ENCODE data around the gene MORN1.

The MORN1 gene

DNA sequence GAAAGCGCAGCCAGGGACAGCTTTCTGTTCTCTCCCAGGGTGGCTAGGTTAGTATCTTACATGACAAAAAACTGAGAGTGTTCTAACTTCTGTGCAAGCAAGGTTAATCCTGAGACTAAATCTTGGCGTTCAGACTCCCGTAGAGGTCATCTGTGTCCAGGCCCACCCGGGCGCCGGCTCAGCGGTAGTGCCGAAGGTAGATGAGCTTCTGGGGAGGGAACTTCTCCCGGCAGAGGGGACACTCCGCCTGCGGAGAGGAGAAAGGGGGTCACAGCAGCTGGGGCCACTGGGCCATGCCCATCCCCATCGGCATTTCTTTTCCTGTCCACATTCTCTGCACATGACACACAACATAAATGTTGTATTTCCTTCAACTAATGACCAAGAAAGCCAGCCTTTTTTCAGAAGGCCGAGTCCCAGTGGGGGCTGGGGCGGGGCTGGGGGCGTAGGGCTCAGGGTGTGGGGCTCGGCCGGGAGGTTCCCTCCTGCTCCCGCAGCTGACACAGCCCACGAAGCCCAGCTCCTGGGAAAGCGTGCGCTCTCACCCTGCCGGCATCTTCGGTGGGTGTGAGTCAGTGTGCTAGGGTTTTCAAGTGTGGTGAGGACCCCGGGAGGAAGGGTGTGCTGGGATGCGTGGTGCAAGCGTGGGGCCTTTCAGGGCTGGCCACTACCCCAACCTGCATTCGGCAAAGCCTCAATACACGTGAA lies 14.4 kb upstream of the MORN1 start:
- TF ChIP-seq, protein P1, sequence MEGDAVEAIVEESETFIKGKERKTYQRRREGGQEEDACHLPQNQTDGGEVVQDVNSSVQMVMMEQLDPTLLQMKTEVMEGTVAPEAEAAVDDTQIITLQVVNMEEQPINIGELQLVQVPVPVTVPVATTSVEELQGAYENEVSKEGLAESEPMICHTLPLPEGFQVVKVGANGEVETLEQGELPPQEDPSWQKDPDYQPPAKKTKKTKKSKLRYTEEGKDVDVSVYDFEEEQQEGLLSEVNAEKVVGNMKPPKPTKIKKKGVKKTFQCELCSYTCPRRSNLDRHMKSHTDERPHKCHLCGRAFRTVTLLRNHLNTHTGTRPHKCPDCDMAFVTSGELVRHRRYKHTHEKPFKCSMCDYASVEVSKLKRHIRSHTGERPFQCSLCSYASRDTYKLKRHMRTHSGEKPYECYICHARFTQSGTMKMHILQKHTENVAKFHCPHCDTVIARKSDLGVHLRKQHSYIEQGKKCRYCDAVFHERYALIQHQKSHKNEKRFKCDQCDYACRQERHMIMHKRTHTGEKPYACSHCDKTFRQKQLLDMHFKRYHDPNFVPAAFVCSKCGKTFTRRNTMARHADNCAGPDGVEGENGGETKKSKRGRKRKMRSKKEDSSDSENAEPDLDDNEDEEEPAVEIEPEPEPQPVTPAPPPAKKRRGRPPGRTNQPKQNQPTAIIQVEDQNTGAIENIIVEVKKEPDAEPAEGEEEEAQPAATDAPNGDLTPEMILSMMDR (conservative IDR thresholded peaks at IDR 0.05; ENCODE audit: low read depth, low read length): no peak
- DNase-seq (ENCODE audit: low read depth): no peak
- H3K4me3 ChIP-seq (ENCODE audit: low read length): no peak overlapping the region

DNA sequence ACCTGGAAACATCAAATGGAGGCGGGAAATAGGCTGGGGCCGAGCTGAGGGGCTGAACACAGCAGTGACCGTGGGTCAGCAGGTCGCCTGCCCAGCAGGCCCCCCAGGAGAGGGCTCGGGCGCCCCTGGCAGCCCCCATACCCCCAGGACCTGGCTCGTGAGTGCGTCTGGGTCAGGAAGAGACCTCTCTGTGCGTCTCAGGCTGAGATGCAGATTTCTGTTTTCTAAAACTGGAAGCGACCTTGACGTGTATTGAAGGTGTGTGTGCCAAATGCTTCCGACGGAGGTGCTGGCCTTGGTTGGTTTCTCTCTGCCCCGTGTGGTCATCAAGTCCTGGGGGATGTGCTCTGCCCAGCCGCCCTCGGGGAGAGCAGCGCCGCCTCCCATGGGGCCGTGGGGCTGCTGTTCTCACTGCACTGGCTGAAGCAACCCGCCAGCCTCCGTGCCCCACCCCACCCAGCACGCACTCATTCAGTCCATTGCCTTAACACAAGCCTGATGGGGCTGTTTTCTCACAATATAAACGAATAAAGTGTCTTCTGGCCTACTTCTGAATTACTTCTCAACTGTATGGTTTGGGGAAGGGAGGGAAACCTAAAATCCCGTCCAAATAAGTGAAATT lies 13.6 kb upstream of the MORN1 start:
- no peak overlapping the region for H3K4me3 ChIP-seq (ENCODE audit: low read length)
- no peak for DNase-seq (ENCODE audit: low read depth)
- TF ChIP-seq, protein P1 (conservative IDR thresholded peaks at IDR 0.05; ENCODE audit: low read depth, low read length): no peak

DNA sequence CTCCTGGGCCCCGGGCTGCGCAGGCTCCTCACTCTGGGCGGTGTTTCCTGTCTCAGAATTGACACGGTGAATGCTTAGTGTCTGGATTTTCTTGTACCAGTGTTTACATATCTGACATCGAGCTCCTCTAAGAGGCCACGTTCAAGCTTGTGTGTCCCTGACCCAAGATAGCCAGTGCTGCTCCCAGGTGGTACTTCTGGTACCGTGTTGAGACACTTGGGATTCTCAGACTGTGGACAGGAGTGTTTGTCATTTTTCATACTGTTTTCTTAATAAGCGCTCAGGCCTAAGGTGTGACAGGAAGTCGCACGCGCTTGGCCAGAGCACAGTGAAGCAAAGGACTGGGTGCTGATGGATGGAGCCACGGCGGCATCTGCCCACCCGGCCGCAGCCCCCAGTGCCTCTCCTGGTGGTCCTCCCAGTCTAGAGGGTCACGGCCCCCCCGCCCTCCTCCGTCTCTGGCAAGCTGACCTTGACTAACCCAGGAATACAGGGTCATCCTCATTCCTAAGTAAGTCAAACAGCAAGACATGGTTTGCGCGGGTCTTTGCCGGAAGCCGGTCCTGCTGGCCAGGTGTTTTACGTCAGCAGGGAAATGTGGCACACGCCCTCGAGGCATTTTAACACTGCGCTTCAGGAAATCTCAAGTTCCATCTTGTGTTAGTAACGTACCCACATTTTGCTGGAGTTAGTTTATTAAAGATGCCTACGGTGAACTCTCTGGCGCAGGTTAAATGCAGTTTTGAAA lies 13.0 kb upstream of the MORN1 start:
- no peak for DNase-seq (ENCODE audit: low read depth)
- H3K4me3 ChIP-seq (ENCODE audit: low read length): no peak overlapping the region
- TF ChIP-seq, protein P1 (conservative IDR thresholded peaks at IDR 0.05; ENCODE audit: low read depth, low read length): no peak

DNA sequence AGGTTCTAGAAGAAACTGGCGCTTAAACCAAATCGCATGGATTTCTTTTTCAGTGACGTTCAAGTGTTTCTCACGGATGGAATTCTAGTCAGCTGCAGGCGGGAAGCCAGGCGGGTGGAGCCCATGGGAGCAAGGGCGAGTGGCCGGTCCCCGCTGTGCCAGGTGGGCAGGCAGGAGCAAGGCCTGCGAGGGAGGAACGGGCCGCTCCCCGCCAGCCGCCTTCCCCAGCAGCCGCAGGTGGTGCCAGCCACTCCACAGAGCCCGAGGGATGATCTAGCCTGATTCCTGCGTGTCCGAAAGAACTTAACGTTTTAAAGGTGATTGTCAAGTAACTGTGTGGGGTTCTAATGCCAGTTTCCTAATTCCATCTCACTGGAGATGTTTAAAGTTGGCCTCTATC lies 11.9 kb upstream of the MORN1 start:
- TF ChIP-seq, protein P1 (conservative IDR thresholded peaks at IDR 0.05; ENCODE audit: low read depth, low read length): no peak
- H3K4me3 ChIP-seq (ENCODE audit: low read length): no peak overlapping the region
- no peak for DNase-seq (ENCODE audit: low read depth)

DNA sequence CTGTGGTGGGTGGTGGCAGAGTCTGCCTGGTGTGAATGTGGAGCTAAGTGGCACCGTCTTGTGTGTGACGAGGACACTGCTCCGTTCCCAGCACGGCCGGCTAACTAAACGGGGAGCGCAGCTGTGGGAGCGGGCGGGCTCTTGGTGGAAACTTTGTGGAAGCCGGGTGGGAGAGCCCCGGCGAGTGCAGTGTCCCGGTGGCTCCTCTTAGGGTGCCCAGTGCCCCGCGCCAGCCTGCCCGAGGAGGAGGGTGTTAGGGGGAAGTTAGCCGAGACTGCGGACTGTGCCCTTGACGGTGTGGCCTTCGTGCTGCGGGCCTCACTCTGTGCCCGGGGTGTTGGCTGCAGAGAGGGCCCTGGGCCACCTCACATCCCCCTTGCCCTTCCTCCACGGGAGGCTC lies 11.1 kb upstream of the MORN1 start:
- TF ChIP-seq, protein P1 (conservative IDR thresholded peaks at IDR 0.05; ENCODE audit: low read depth, low read length): no peak

DNA sequence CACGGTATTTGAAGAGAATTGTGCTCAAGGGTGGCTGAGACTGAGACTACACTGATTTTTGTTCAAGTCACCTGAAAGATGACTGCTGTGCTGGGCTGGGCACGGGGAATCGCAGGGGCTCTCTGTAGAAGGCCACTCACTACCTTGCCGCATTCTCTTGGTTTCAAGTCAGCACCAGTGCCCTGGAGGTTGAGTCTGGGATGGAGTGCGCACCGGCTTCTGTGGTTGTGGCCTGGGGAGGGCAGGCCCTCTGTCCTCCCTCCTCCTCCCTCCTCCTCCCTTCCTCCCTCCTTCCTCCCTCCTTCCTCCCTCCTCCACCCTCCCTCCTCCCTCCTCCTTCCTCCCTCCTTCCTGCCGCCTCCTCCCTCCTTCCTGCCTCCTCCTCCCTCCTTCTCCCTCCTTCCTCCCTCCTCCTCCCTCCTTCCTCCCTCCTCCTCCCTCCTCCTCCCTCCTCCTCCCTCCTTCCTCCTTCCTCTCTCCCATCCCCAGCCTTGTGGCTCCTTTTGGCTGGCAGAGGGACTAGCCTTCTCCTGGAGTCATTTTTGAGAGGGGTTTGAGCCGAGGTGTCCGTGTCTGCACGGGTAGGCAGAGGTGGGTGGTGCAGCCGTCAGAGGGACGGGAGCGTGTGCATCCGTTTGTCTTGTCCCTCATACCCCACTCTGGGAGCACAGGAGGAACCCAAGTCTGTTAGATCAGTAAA lies 9.7 kb upstream of the MORN1 start:
- no peak for DNase-seq (ENCODE audit: low read depth)
- no peak overlapping the region for H3K4me3 ChIP-seq (ENCODE audit: low read length)
- TF ChIP-seq, protein P1 (conservative IDR thresholded peaks at IDR 0.05; ENCODE audit: low read depth, low read length): no peak

More for the DNA sequence above, 11.1 kb upstream of the MORN1 start:
- no peak overlapping the region for H3K4me3 ChIP-seq (ENCODE audit: low read length)
- no peak for DNase-seq (ENCODE audit: low read depth)
